Measurements from ENCODE around the gene PAQR6. TPM values are rescaled to one million over a fixed set of nuclear protein-coding genes. Genes with fewer than 3 reads are reported as not detected.

PAQR6 gene, protein sequence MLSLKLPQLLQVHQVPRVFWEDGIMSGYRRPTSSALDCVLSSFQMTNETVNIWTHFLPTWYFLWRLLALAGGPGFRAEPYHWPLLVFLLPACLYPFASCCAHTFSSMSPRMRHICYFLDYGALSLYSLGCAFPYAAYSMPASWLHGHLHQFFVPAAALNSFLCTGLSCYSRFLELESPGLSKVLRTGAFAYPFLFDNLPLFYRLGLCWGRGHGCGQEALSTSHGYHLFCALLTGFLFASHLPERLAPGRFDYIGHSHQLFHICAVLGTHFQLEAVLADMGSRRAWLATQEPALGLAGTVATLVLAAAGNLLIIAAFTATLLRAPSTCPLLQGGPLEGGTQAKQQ
- under 1 TPM; 0.45 to 0.65 (median 0.52) TPM for total RNA-seq (2021; fragmentation: NEBNext Ultra II Directional; extraction: Animal tissue kit (Norgen Biotek cat#: 25700))
- long read RNA-seq, result 0 reads

DNA sequence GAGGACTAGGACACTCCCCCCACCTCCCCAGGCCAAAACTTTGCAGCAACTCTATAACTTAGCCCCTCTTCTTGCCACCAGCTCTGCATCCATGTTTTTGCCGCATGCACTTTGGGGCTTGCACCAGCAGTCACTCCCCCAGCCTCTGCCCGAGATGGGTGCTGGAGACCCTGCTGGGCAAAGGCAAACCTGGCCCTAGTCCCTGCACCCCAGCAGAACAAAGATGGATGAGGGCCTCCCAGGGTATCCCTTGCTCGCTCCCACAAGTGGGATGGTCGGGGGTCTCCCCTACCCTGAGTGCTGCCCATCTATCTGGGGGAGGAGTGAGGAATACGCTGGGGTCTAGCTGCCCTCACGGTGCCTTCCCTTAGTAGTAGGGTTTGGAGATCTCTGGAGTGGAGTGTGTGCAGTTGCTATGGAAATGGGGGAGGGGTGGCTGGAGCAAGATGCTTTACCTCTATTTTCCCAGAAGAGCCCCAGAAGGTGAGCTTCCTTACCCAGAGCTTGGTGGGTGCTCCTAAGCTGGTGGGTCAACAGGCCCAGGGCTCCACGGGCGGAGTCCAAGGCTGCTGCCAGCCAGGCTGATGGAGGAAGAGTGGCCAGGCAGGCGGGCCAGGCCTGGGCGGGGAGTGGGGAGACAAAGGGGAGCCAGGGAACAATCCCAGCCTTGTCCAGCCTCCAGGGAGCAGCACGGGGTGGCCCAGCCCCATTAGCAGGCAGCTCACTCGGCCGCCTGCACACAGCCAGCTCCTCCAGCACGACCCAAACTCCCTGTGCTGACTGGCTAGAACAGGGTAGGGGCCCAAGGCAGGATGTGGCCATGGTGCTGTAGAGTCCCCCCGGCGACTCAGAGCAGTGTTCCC is at the start of gene PAQR6:
Gene PAQR6 (minus strand): TSS at position 597 of the 863 bp plus-strand sequence. CDS start 1,325 bp downstream, outside the sequence.
- no peak within 1 kb of the TSS for H3K27ac Mint-ChIP-seq
- no peak within 1 kb of the TSS for H3K4me3 Mint-ChIP-seq

DNA sequence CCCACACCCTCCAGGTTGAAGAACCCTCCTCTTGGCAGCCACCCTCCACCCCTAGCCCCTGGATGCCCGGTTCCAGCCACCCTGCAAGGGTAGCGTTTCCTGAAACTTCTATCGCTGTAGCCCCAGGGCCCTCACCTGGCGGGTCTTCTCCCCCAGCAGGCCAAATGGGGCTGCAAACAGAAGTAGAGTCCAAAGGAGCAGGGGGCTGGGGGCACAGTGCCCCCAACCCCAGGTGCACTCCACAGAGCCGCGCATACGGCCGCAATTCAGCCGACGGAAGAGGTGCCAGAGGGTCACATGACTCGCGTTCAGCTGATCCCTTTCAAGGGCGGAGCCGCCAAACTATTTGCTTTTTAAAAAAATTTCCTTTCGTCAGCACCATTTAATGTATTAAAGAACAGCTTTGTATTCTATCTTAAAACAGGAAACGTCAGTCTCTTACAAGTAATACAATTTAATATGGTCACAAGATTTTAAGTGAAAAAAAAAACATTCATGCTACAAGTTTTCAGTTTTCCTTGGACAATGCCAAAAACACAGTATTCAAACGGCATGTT is 47.6 kb upstream of the PAQR6 start, which contains the start of gene GLMP:
Gene GLMP (minus strand): TSS at position 289 of the 557 bp plus-strand sequence. CDS start 34 bp downstream, at position 255.
- TF ChIP-seq, protein P1, sequence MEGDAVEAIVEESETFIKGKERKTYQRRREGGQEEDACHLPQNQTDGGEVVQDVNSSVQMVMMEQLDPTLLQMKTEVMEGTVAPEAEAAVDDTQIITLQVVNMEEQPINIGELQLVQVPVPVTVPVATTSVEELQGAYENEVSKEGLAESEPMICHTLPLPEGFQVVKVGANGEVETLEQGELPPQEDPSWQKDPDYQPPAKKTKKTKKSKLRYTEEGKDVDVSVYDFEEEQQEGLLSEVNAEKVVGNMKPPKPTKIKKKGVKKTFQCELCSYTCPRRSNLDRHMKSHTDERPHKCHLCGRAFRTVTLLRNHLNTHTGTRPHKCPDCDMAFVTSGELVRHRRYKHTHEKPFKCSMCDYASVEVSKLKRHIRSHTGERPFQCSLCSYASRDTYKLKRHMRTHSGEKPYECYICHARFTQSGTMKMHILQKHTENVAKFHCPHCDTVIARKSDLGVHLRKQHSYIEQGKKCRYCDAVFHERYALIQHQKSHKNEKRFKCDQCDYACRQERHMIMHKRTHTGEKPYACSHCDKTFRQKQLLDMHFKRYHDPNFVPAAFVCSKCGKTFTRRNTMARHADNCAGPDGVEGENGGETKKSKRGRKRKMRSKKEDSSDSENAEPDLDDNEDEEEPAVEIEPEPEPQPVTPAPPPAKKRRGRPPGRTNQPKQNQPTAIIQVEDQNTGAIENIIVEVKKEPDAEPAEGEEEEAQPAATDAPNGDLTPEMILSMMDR (IDR thresholded peaks at IDR 0.05), result no peak
- H3K27me3 Mint-ChIP-seq (ENCODE audit: insufficient read depth), result peaks cover 4% of the 10 kb centered on the region
- no peaks in the 10 kb centered on the region for H3K9me3 Mint-ChIP-seq
- DNase-seq, result peak; percentile 27
- peak within 1 kb of the TSS; percentile 92 for H3K4me3 Mint-ChIP-seq
- H3K36me3 Mint-ChIP-seq (ENCODE audit: low read depth), result no peaks in the 10 kb centered on the region
- H3K27ac Mint-ChIP-seq, result peak within 1 kb of the TSS; percentile 29; the same call in 1 of the 2 replicates
- peaks cover 25% of the 10 kb centered on the region for H3K4me1 Mint-ChIP-seq (ENCODE audit: low read depth)

More for the DNA sequence above, at the start of gene PAQR6:
- H3K36me3 Mint-ChIP-seq (ENCODE audit: low read depth), result peaks cover 2% of the 10 kb centered on the region
- H3K4me1 Mint-ChIP-seq (ENCODE audit: low read depth), result no peaks in the 10 kb centered on the region; the same call in 1 of the 2 replicates
- peaks cover 10% of the 10 kb centered on the region for H3K27me3 Mint-ChIP-seq (ENCODE audit: insufficient read depth)
- H3K9me3 Mint-ChIP-seq, result no peaks in the 10 kb centered on the region
- DNase-seq, result no peak
- TF ChIP-seq, protein P1 (IDR thresholded peaks at IDR 0.05), result no peak

DNA sequence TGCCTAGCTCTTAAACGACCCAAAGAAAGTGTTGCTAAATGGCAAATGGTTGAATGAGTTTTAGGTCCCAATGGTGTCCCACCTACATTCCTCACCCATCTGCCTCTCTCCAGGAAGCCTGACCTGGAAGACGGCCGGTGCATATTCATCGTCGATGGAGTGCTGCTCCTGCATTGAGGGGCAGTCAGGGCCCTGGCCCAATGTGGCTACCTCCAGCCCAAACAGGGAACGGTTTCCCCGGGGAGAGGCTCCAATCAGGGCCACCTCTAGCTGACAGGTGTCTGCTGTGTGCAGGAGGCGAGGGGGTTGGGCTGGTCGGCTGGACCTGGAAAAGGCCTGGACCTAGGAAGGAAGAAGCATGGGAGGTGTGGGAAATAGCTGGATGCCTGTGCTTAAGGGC is 46.0 kb upstream of the PAQR6 start:
- Mint-ChIP-seq H3K27ac (no peak overlapping the region), H3K4me3 (no peak overlapping the region; the same call in 1 of the 2 replicates), H3K9me3 (no peaks in the 10 kb centered on the region), H3K4me1 (ENCODE audit: low read depth) (peaks cover 25% of the 10 kb centered on the region), H3K36me3 (ENCODE audit: low read depth) (peaks cover 4% of the 10 kb centered on the region; the same call in 1 of the 2 replicates), H3K27me3 (ENCODE audit: insufficient read depth) (peaks cover 4% of the 10 kb centered on the region)
- TF ChIP-seq, protein P1 (IDR thresholded peaks at IDR 0.05), result no peak
- DNase-seq, result no peak

DNA sequence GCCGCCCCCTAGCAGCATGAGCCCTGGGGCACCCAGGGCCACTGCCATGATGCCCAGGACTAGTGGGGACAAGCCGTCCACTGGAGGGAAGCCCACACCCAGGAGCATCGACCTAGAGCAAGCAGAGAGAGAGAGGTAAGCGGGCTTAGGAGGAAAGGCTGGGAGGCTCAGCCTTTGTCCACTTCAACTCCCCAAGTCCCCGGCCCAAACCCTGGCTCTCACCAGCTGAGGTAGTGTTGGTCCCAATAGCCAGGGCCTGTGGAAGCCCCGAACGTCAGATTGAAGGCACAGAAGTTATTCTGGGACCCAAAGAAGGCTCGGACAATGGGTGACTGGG is 45.2 kb upstream of the PAQR6 start:
- peaks cover 4% of the 10 kb centered on the region; the same call in 1 of the 2 replicates for H3K36me3 Mint-ChIP-seq (ENCODE audit: low read depth)
- TF ChIP-seq, protein P1 (IDR thresholded peaks at IDR 0.05), result no peak
- H3K9me3 Mint-ChIP-seq, result no peaks in the 10 kb centered on the region
- peaks cover 25% of the 10 kb centered on the region for H3K4me1 Mint-ChIP-seq (ENCODE audit: low read depth)
- H3K4me3 Mint-ChIP-seq, result no peak overlapping the region
- H3K27ac Mint-ChIP-seq, result no peak overlapping the region; the same call in 1 of the 2 replicates
- no peak for DNase-seq
- peaks cover 4% of the 10 kb centered on the region for H3K27me3 Mint-ChIP-seq (ENCODE audit: insufficient read depth)
